NT2/D1 (cell line): Measurements from ENCODE around the gene RASGRP2.

Experiments used
- SUZ12 ChIP-seq: IDR thresholded peaks from 2 replicates; pipeline ENCODE4 v1.6.1; 2011; ENCODE audit not compliant: insufficient read length, insufficient read depth; ENCODE audit errors: extremely low read depth
- YY1 ChIP-seq: IDR thresholded peaks from 2 replicates; pipeline ENCODE4 v1.6.1; 2011; ENCODE audit not compliant: insufficient read length, insufficient read depth
- ZNF274 ChIP-seq: IDR thresholded peaks from 2 replicates; pipeline ENCODE4 v1.6.1; 2011; ENCODE audit warnings: mild to moderate bottlenecking, low read depth, low read length

DNA sequence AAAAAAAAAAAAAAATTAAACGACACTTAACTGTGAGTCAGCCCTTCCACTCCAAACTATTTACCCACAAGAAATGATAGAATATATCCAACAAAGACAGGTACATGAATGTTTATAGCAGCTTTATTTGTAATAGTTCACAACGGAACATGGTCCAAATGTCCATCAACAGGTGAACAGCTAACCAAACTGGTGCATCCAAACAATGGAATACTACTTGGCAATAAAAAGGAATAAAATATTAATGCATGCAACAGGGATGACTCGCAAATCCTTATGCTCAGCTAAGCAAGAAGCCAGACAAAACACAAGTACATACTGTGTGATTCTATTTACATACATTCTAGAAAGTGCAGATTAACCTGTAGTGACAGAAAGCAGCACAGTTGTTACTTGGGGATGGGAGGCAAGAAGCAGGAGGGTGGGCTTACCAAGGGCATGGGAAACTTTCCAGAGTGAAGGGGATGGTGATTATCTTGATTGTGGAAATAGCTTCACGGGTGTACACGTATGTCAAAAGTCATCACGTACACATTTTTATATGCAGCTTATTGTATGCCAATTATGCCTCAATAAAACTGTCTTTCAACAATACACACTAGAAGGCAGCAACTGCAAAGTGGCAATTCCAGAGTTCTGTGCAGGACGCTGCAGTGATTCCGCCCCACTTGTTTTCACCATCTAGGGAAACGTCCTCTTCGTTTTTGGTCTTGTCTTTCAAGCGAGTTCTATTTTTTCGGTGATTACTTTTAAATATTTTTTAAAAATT lies 41.1 kb upstream of the RASGRP2 start:
- TF ChIP-seq SUZ12, result no peak
- no peak for TF ChIP-seq ZNF274
- no peak for TF ChIP-seq YY1
